SK-N-SH treated with all-trans-retinoic acid at 6 μM for 48 hours (cell line): Measurements from ENCODE around the gene ENTPD7.

Source experiments
- ARNTL ChIP-seq: fragments of 450-650 bp; formaldehyde crosslinking; IDR thresholded peaks from 2 replicates; pipeline ENCODE4 v1.5.0; 2020; ENCODE audit warnings: low read depth, mild to moderate bottlenecking, moderate library complexity, borderline replicate concordance
- BACH2 ChIP-seq: fragments of 250-450 bp; sonication (Bioruptor Pico); IDR thresholded peaks from 2 replicates; pipeline ENCODE4 v1.9.0; 2021; ENCODE audit warnings: mild to moderate bottlenecking, borderline replicate concordance
- ESRRG ChIP-seq: fragments of 250-450 bp; sonication (Bioruptor Pico); IDR thresholded peaks from 2 replicates; pipeline ENCODE4 v1.6.1; 2021; ENCODE audit warnings: mild to moderate bottlenecking
- GLIS3 ChIP-seq: fragments of 250-450 bp; sonication (Bioruptor Pico); IDR thresholded peaks from 2 replicates; pipeline ENCODE4 v1.5.0; 2020; ENCODE audit warnings: mild to moderate bottlenecking, moderate library complexity
- ISL1 ChIP-seq: fragments of 250-450 bp; sonication (Bioruptor Pico); IDR thresholded peaks from 2 replicates; pipeline ENCODE4 v2.1.2; 2022; ENCODE audit warnings: mild to moderate bottlenecking, moderate library complexity
- OSR1 ChIP-seq: fragments of 250-450 bp; sonication (Bioruptor Pico); IDR thresholded peaks from 2 replicates; pipeline ENCODE4 v1.8.0; 2022; ENCODE audit warnings: moderate library complexity, mild to moderate bottlenecking, inconsistent platforms
- PPARA ChIP-seq: fragments of 250-450 bp; sonication (Bioruptor Pico); IDR thresholded peaks from 2 replicates; pipeline ENCODE4 v1.5.0; 2020; ENCODE audit warnings: mild to moderate bottlenecking, borderline replicate concordance
- SNAI2 ChIP-seq: fragments of 250-450 bp; sonication (Bioruptor Pico); IDR thresholded peaks from 2 replicates; pipeline ENCODE4 v1.5.0; 2020; ENCODE audit warnings: mild to moderate bottlenecking, moderate library complexity
- TCF4 ChIP-seq: fragments of 250-450 bp; sonication (Bioruptor Pico); IDR thresholded peaks from 2 replicates; pipeline ENCODE4 v1.8.0; 2021; ENCODE audit warnings: mild to moderate bottlenecking, moderate library complexity, borderline replicate concordance
- TOX ChIP-seq: fragments of 250-450 bp; sonication (Bioruptor Pico); IDR thresholded peaks from 2 replicates; pipeline ENCODE4 v1.8.0; 2021; ENCODE audit warnings: mild to moderate bottlenecking, moderate library complexity, borderline replicate concordance
- TSHZ2 ChIP-seq: fragments of 250-450 bp; sonication (Bioruptor Pico); IDR thresholded peaks from 2 replicates; pipeline ENCODE4 v1.5.0; 2020; ENCODE audit warnings: mild to moderate bottlenecking, moderate library complexity
- ZC3H10 ChIP-seq: fragments of 250-450 bp; sonication (Bioruptor Pico); IDR thresholded peaks from 2 replicates; pipeline ENCODE4 v1.5.1; 2021; ENCODE audit warnings: mild to moderate bottlenecking, moderate library complexity
- TF ChIP-seq, protein P1 (sequence below): fragments of 250-450 bp; sonication (Bioruptor Pico); IDR thresholded peaks from 2 replicates; pipeline ENCODE4 v1.8.0; 2021; ENCODE audit warnings: low read depth, mild to moderate bottlenecking, moderate library complexity, borderline replicate concordance
- TF ChIP-seq, protein P2 (sequence below): fragments of 250-450 bp; sonication (Bioruptor Pico); IDR thresholded peaks from 2 replicates; pipeline ENCODE4 v1.8.0; 2020; ENCODE audit warnings: mild to moderate bottlenecking, moderate library complexity, borderline replicate concordance

GRCh38 chr10:99659031-99659867 is at the start of gene ENTPD7:
- TF ChIP-seq ZC3H10 (no peak), TCF4 (no peak), ESRRG (no peak), GLIS3 (CRISPR knock-in tag) (no peak), ARNTL (CRISPR knock-in tag) (no peak), SNAI2 (CRISPR knock-in tag) (no peak), TOX (CRISPR knock-in tag) (no peak), ISL1 (no peak), OSR1 (CRISPR knock-in tag) (no peak), BACH2 (CRISPR knock-in tag) (no peak), TSHZ2 (no peak), PPARA (no peak)
- TF ChIP-seq, protein P1, sequence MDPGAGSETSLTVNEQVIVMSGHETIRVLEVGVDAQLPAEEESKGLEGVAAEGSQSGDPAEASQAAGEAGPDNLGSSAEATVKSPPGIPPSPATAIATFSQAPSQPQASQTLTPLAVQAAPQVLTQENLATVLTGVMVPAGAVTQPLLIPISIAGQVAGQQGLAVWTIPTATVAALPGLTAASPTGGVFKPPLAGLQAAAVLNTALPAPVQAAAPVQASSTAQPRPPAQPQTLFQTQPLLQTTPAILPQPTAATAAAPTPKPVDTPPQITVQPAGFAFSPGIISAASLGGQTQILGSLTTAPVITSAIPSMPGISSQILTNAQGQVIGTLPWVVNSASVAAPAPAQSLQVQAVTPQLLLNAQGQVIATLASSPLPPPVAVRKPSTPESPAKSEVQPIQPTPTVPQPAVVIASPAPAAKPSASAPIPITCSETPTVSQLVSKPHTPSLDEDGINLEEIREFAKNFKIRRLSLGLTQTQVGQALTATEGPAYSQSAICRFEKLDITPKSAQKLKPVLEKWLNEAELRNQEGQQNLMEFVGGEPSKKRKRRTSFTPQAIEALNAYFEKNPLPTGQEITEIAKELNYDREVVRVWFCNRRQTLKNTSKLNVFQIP = no peak
- TF ChIP-seq, protein P2, sequence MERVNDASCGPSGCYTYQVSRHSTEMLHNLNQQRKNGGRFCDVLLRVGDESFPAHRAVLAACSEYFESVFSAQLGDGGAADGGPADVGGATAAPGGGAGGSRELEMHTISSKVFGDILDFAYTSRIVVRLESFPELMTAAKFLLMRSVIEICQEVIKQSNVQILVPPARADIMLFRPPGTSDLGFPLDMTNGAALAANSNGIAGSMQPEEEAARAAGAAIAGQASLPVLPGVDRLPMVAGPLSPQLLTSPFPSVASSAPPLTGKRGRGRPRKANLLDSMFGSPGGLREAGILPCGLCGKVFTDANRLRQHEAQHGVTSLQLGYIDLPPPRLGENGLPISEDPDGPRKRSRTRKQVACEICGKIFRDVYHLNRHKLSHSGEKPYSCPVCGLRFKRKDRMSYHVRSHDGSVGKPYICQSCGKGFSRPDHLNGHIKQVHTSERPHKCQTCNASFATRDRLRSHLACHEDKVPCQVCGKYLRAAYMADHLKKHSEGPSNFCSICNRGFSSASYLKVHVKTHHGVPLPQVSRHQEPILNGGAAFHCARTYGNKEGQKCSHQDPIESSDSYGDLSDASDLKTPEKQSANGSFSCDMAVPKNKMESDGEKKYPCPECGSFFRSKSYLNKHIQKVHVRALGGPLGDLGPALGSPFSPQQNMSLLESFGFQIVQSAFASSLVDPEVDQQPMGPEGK (CRISPR knock-in tag) = no peak
